ENCODE data around the gene EIF3B. TPM values are rescaled to one million over a fixed set of nuclear protein-coding genes. Genes with fewer than 3 reads are reported as not detected.

The EIF3B gene
- total and polyA plus RNA-seq, 9 of the 15 experiments (the other 6 are each of a cell fraction or from before 2014, with no cell fraction given) = 25.9 to 494 (median 357) TPM

- peak; percentile 54; the same call in 1 of the 2 replicates for TF ChIP-seq USF1 (CRISPR knock-in tag; IDR thresholded peaks at IDR 0.05)
- TF ChIP-seq CHD4 (IDR thresholded peaks at IDR 0.05; ENCODE audit: insufficient read depth, insufficient replicate concordance, low read depth, low read length, poor library complexity, severe bottlenecking) = peak; percentile 95
- TF ChIP-seq ZNF316 (IDR thresholded peaks at IDR 0.05) = no peak; the same call in 1 of the 2 replicates
- TF ChIP-seq ZFP36 (IDR thresholded peaks at IDR 0.05; ENCODE audit: low read depth, low read length, partially characterized antibody) = peak; percentile 98
- no peak for TF ChIP-seq ZNF584 (CRISPR knock-in tag; IDR thresholded peaks at IDR 0.05; ENCODE audit: low read depth)
- peak; percentile 63; the same call in 1 of the 2 replicates for TF ChIP-seq ZC3H8 (IDR thresholded peaks at IDR 0.05)
- peak in 1 of 2 experiments; percentile 71 for TF ChIP-seq AFF1 (IDR thresholded peaks at IDR 0.05; ENCODE audit: low read depth in 1 of 2, partially characterized antibody in 2 of 2)
- TF ChIP-seq GMEB1 (CRISPR knock-in tag; IDR thresholded peaks at IDR 0.05) = no peak
- TF ChIP-seq POU5F1 (IDR thresholded peaks at IDR 0.05; ENCODE audit: borderline replicate concordance, low read depth, low read length, partially characterized antibody) = no peak
- TF ChIP-seq MAX (CRISPR knock-in tag; IDR thresholded peaks at IDR 0.05) = peak; percentile 63; the same call in 1 of the 2 replicates
- TF ChIP-seq MYC (IDR thresholded peaks at IDR 0.05; ENCODE audit: low read depth, low read length) = peak; percentile 83
- 0 out of 2 replicates have a peak, but pooled peaks have one; percentile 46 for TF ChIP-seq MYC (CRISPR knock-in tag; IDR thresholded peaks at IDR 0.05; ENCODE audit: borderline replicate concordance, low read depth)
- no peak for TF ChIP-seq ZNF184 (CRISPR knock-in tag; IDR thresholded peaks at IDR 0.05)
- TF ChIP-seq SMAD4 (CRISPR knock-in tag; conservative IDR thresholded peaks at IDR 0.05) = peak; percentile 51; the same call in 1 of the 2 replicates
- TF ChIP-seq NR2C2 (CRISPR knock-in tag; IDR thresholded peaks at IDR 0.05) = no peak
- TF ChIP-seq NR2C2 (tag; IDR thresholded peaks at IDR 0.05) = no peak
- peak; percentile 82 for TF ChIP-seq POLR2A (conservative IDR thresholded peaks at IDR 0.05)
- TF ChIP-seq NONO (IDR thresholded peaks at IDR 0.05; ENCODE audit: low read depth in 2 of 2, low read length in 1 of 2) = 0 out of 4 replicates have a peak, but pooled peaks of 1 of the 2 experiments have one; percentile 44
- TF ChIP-seq ATF1 (CRISPR knock-in tag; IDR thresholded peaks at IDR 0.05) = no peak
- peak; percentile 54; the same call in 1 of the 2 replicates for TF ChIP-seq ATF1 (tag; IDR thresholded peaks at IDR 0.05)
- no peak for TF ChIP-seq ZNF354B (CRISPR knock-in tag; IDR thresholded peaks at IDR 0.05)
- TF ChIP-seq ZBTB1 (CRISPR knock-in tag; IDR thresholded peaks at IDR 0.05; ENCODE audit: borderline replicate concordance, low read depth) = no peak
- no peak for TF ChIP-seq NFXL1 (CRISPR knock-in tag; IDR thresholded peaks at IDR 0.05)
Measured at GRCh38 chr7:2403014-2403717, 48.5 kb downstream of the EIF3B start, which contains the start of gene CHST12 (continued).

Measured in K562 (cell line).